ENCODE results near the gene GFM1. TPM values are rescaled to one million over a fixed set of nuclear protein-coding genes. Genes with fewer than 3 reads are reported as not detected.

The GFM1 gene
- total RNA-seq, 2 donors from 2014 or later = 44.9 to 45.6 TPM

- H3K4me1 Mint-ChIP-seq (ENCODE audit: low read depth) = no peaks in the 10 kb centered on the region
- H3K27me3 Mint-ChIP-seq (ENCODE audit: low read depth) = no peaks in the 10 kb centered on the region
- ATAC-seq (replicated peaks in 1 of 2) = no peak
- peaks cover 0 to 2% of the 10 kb centered on the region in 2 donors for H3K9me3 Mint-ChIP-seq
- peaks cover 2 to 3% of the 10 kb centered on the region in 2 donors for H3K36me3 Mint-ChIP-seq (ENCODE audit: insufficient read depth in 2 of 2)
- no peak overlapping the region for H3K4me3 Mint-ChIP-seq
- no peak for DNase-seq
- no peak overlapping the region for H3K27ac Mint-ChIP-seq
Measured at GRCh38 chr3:158737410-158737809, 93.1 kb downstream of the GFM1 start.

DNA sequence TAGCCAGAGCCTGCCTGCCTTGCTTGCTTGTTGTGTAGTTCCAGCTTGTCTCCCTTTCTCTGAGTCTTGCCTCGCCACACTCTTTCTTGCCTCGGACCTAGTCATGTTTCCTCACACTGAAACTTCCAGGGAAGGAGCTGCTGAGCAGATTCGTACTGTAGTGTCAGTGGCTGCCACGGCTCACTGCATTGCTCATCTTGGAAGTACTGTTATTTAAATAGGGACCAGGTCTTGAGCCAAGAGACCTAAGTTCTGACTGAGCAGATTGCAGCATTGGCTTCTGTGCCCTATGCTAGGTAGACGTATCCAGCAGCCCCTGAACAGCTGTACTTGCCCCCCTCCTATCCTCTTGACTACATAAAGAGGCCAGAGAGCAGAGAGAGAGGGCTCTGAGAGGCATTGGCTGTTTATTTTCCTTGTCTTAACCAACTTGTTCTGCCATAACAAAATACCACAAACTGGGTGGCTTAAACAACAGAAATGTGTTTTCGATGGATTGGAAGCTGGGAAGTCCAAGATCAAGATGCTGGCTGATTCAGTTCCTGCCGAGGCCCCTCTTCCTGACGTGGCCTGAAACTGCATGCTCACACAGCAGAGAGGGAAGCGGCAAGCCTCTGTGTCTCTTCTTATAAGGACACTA lies 93.8 kb downstream of the GFM1 start:
- DNase-seq = no peak
- Mint-ChIP-seq H3K9me3 (peaks cover 0 to 2% of the 10 kb centered on the region in 2 donors), H3K4me1 (ENCODE audit: low read depth) (no peaks in the 10 kb centered on the region), H3K27me3 (ENCODE audit: low read depth) (no peaks in the 10 kb centered on the region), H3K27ac (no peak overlapping the region), H3K4me3 (no peak overlapping the region), H3K36me3 (ENCODE audit: insufficient read depth in 2 of 2) (peaks cover 2 to 3% of the 10 kb centered on the region in 2 donors)
- no peak for ATAC-seq (replicated peaks in 1 of 2)

- ATAC-seq (replicated peaks in 1 of 2) (no peak), DNase-seq (no peak)
- H3K27me3 Mint-ChIP-seq (ENCODE audit: low read depth) = no peaks in the 10 kb centered on the region
- no peak overlapping the region for H3K4me3 Mint-ChIP-seq
- peaks cover 2 to 3% of the 10 kb centered on the region in 2 donors for H3K36me3 Mint-ChIP-seq (ENCODE audit: insufficient read depth in 2 of 2)
- H3K27ac Mint-ChIP-seq = no peak overlapping the region
- no peaks in the 10 kb centered on the region for H3K4me1 Mint-ChIP-seq (ENCODE audit: low read depth)
- H3K9me3 Mint-ChIP-seq = peaks cover 0 to 2% of the 10 kb centered on the region in 2 donors
Measured at GRCh38 chr3:158738653-158739052, 94.3 kb downstream of the GFM1 start.

DNA sequence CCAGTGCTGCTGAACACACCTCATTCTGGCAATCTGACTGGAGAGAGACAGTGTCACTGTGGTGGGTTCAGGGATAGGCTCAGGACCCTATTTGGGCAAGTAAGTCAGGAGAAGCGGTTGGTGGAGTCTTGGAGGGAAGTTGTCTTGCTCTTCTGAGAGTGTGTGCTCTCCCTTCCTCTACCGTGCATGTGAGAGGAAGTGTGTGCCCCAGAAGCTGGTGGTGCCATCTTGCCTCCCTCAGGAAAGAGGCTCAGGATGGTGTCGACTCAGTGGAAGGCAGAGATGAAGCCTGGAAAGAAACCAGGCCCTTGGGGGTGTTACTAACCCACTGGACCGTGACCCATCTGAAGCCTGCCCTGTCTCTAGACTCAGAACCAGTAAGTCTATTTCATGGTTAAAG lies 94.8 kb downstream of the GFM1 start:
- Mint-ChIP-seq H3K4me3 (no peak overlapping the region), H3K27me3 (ENCODE audit: low read depth) (no peaks in the 10 kb centered on the region), H3K9me3 (peaks cover 0 to 2% of the 10 kb centered on the region in 2 donors), H3K4me1 (ENCODE audit: low read depth) (no peaks in the 10 kb centered on the region), H3K36me3 (ENCODE audit: insufficient read depth in 2 of 2) (peaks cover 2% of the 10 kb centered on the region in 2 donors), H3K27ac (no peak overlapping the region)
- DNase-seq = no peak
- no peak for ATAC-seq (replicated peaks in 1 of 2)

GRCh38 chr3:158739661-158740060 lies 95.3 kb downstream of the GFM1 start:
- Mint-ChIP-seq H3K4me3 (no peak overlapping the region), H3K27me3 (ENCODE audit: low read depth) (no peaks in the 10 kb centered on the region), H3K27ac (no peak overlapping the region), H3K4me1 (ENCODE audit: low read depth) (no peaks in the 10 kb centered on the region), H3K9me3 (peaks cover 0 to 2% of the 10 kb centered on the region in 2 donors), H3K36me3 (ENCODE audit: insufficient read depth in 2 of 2) (peaks cover 1 to 2% of the 10 kb centered on the region in 2 donors)
- no peak for ATAC-seq (replicated peaks in 1 of 2)
- DNase-seq = no peak

Other genes with a start within 250 kb of the GFM1 start
- gene MLF1, start 73.3 kb upstream of the GFM1 start, total RNA-seq = 1 to 10 TPM; 2.9 to 3.6 TPM
- gene LXN, start 28.1 kb downstream of the GFM1 start, total RNA-seq = 1 to 10 TPM; 5.5 to 5.7 TPM
- gene RARRES1, start 87.9 kb downstream of the GFM1 start, total RNA-seq = under 1 TPM in 1 of 2 donors, not detected in 1; 0.41 TPM
- 10 to 100 TPM; 11.2 to 17.5 TPM for gene MFSD1, start 157.5 kb downstream of the GFM1 start, total RNA-seq

Measured in activated T-cell treated with anti-CD3 and anti-CD28 coated beads, Interleukin-2, amount 50 U/mL, for 72 hours (primary cell).